Liver (tissue), 3 donors: ENCODE measurements around the gene POTEC.
"Not testable (repeated sequence)": the region's sequence is repeated elsewhere in the genome, so short reads cannot be mapped to it uniquely, and the experiment has no call there.

Experiments
- CTCF ChIP-seq: fragments of 150-350 bp; IDR thresholded peaks from 2 replicates; pipeline ENCODE4 v1.5.1; 2017; ENCODE audit warnings: improper control_type of control experiment, low read depth, low read length; ENCODE audit not compliant: missing input control
- TAF1 ChIP-seq: conservative IDR thresholded peaks from 2 replicates; pipeline ENCODE4 v1.6.1; 2016; ENCODE audit warnings: antibody characterized with exemption, mild to moderate bottlenecking
- donor health status: healthy.
- donor health status: healthy.

DNA sequence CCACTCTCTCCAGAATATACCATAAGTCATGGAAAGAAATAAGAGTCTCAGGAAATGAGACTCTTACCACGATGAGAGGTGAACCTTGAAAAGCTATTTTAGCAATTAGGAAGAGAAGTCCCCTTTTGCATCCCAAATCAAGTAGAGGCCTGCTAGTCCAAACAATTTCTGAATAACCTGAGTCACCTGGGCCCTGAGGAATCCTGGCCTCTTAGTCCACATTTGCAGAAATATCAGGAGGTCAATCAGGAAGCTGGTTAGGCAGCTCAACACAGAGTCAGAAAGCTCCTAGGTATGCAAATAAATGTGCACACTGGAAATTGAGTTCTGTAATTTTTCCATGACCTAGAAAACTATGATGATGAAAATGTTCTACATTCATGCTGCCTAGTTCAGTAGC lies 77.4 kb downstream of the POTEC start:
- TF ChIP-seq CTCF, TAF1: not testable (repeated sequence)
